Activated T-cell treated with anti-CD3 and anti-CD28 coated beads, Interleukin-2, amount 50 U/mL, for 24 hours (primary cell): Measurements from ENCODE around the gene LRRC45.
"Not testable (repeated sequence)": the region's sequence is repeated elsewhere in the genome, so short reads cannot be mapped to it uniquely, and the experiment has no call there.

Source experiments
- DNase-seq: peaks from one replicate; pipeline ENCODE4 v3.0.0-alpha.2; 2020
- H3K27ac Mint-ChIP-seq: 2 replicates; pipeline ENCODE4 v1.8.0; 2020; ENCODE audit warnings: mild to moderate bottlenecking, mixed read lengths
- H3K27me3 Mint-ChIP-seq: 2 replicates; pipeline ENCODE4 v1.8.0; 2020; ENCODE audit warnings: mixed read lengths
- H3K36me3 Mint-ChIP-seq: 2 replicates; pipeline ENCODE4 v1.8.0; 2020; ENCODE audit warnings: low read depth, mixed read lengths
- H3K4me1 Mint-ChIP-seq: 2 replicates; pipeline ENCODE4 v1.8.0; 2020; ENCODE audit warnings: low read depth, mixed read lengths
- H3K4me3 Mint-ChIP-seq: 2 replicates; pipeline ENCODE4 v1.8.0; 2020; ENCODE audit warnings: mild to moderate bottlenecking, moderate library complexity, mixed read lengths
- H3K9me3 Mint-ChIP-seq: 2 replicates; pipeline ENCODE4 v1.8.0; 2020; ENCODE audit warnings: mixed read lengths

LRRC45 gene

DNA sequence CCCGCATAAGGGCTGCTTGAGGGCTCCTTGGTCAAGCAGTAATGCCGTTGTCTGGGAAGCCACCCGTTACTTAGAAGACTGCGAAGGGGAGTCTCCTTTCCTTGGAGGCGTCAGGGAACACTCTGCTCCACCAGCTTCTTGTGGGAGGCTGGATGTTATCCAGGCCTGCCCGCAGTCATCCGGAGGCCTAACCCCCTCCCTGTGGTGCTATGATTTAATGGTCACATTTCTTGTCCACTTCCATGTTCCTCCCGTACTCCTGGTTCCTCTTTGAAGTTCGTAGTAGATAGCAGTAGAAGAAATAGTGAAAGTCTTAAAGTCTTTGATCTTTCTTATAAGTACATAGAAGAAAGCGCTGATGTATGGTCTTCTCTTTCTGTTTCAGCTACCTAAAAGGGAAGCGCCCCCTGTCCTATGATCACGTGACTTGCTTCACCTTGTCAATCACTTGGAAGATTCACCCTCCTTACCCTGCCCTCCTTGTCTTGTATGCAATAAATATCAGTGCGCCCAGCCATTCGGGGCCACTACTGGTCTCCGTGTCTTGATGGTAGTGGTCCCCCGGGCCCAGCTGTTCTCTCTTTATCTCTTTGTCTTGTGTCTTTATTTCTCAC, 15.8 kb downstream of the LRRC45 start:
- Mint-ChIP-seq H3K4me1 (peaks cover 26% of the 10 kb centered on the region), H3K36me3 (peaks cover 21% of the 10 kb centered on the region)
- H3K27me3 Mint-ChIP-seq, DNase-seq, H3K4me3 Mint-ChIP-seq, H3K27ac Mint-ChIP-seq, H3K9me3 Mint-ChIP-seq: not testable (repeated sequence)

DNA sequence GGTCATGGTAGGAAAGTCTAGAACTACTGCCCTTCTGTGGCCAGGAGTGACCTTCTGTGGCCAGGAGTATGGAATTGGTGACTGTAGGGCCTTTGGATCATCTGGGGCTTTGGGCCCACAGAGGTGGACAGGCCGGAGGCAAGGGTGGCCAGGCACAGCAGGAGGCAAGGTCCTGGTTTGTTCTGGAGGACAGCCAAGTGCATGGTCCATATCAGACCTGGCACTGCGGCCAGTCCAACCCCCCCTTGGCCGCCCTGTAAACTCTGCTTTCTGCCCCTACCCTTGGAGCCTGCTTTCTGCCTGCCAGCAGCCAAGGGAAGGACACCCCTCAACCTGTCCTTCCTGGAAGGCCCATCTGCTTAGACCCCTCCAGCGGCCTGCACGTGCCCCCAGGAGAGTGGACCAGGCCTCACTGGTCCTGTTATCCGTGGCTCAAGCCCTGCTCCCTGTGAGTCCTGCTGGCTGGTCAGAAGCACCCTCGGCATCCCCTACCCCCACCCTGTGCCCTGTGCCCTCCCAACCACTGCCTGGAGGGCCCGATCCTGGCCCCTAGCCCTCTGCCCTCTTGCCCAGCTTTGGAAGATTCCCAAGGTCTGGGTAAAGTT, 16.7 kb downstream of the LRRC45 start:
- H3K4me3 Mint-ChIP-seq, result no peak overlapping the region
- H3K9me3 Mint-ChIP-seq, result no peaks in the 10 kb centered on the region
- H3K27me3 Mint-ChIP-seq, result no peaks in the 10 kb centered on the region
- H3K36me3 Mint-ChIP-seq, result peaks cover 15% of the 10 kb centered on the region
- peaks cover 26% of the 10 kb centered on the region for H3K4me1 Mint-ChIP-seq
- no peak overlapping the region for H3K27ac Mint-ChIP-seq
- no peak for DNase-seq

DNA sequence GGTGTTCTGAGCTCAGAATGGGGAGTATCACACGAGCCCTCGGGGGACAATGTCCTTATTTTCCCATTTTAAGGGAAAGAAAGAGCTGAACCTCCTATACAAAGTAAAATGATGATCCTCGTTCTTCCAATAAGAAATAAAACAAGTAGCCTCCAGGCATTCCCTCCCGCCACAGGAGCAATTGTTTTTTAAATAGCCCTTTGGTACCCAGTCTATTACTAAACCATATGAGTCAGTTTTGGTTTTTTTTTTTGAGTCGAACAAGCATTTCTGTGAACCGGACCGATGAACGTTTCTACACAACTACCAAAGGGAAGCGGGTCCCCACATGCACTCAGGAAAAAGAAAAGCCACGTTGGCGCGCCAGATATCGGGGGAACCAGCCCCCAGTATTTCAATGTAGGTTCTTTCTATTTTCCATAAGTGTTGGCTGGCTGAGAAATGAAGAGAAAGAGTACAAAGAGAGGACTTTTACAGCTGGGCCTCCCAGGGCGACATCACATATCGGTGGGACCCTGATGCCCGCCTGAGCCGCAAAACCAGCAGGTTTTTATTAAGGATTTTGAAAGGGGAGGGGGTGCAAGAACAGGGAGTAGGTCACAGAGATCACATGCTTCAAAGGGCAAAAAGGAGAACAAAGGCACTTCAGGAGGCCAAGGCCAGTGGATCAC, 18.2 kb downstream of the LRRC45 start:
- Mint-ChIP-seq H3K9me3 (no peaks in the 10 kb centered on the region), H3K36me3 (peaks cover 3% of the 10 kb centered on the region)

DNA sequence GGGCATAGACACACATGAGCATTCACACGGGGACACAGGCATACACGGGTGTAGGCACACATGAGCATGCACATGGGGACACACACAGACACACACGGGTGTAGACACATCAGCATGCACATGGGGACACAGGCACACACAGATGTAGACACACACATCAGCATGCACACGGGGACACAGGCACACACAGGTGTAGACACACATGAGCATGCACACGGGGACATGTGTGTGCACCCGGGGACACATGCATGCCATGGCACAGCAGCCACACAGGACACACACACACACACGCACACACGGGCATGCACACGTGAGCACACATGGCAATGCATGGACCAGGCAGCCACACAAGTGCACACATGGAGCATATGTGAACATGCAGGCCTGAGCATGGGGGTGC, 19.5 kb downstream of the LRRC45 start:
- no peak overlapping the region for H3K27ac Mint-ChIP-seq
- H3K4me3 Mint-ChIP-seq, result no peak overlapping the region
- no peak for DNase-seq
- H3K9me3 Mint-ChIP-seq, result no peaks in the 10 kb centered on the region
- peaks cover 14% of the 10 kb centered on the region for H3K4me1 Mint-ChIP-seq
- H3K27me3 Mint-ChIP-seq, result no peaks in the 10 kb centered on the region
- peaks cover 7% of the 10 kb centered on the region for H3K36me3 Mint-ChIP-seq

More for the DNA sequence above, 18.2 kb downstream of the LRRC45 start:
- no peak overlapping the region for H3K4me3 Mint-ChIP-seq
- peaks cover 13% of the 10 kb centered on the region for H3K4me1 Mint-ChIP-seq
- H3K27ac Mint-ChIP-seq, result no peak overlapping the region
- no peak for DNase-seq
- H3K27me3 Mint-ChIP-seq, result no peaks in the 10 kb centered on the region

DNA sequence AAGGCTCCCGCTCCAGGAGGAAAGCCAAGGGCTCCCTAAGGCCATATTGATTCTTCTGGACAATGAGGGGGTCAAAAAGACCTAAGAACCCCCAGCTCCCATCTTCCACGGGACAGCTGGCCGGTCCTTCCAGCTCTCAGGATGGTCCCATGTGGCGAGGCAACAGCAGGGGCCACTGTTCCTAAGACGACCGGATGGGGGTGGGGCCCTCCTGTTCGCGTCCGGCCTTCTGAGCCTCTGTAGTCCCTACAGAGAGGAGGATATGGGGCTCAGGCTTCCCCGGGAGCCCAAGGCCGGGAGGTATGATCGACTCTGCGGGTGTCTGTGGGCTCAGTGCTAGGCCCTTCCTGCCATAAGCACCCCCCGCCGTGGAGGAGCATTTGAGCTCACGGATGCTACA, 20.4 kb downstream of the LRRC45 start:
- Mint-ChIP-seq H3K4me3 (no peak overlapping the region), H3K36me3 (peaks cover 9% of the 10 kb centered on the region), H3K4me1 (peaks cover 9% of the 10 kb centered on the region), H3K27me3 (no peaks in the 10 kb centered on the region), H3K9me3 (no peaks in the 10 kb centered on the region), H3K27ac (no peak overlapping the region)
- no peak for DNase-seq

DNA sequence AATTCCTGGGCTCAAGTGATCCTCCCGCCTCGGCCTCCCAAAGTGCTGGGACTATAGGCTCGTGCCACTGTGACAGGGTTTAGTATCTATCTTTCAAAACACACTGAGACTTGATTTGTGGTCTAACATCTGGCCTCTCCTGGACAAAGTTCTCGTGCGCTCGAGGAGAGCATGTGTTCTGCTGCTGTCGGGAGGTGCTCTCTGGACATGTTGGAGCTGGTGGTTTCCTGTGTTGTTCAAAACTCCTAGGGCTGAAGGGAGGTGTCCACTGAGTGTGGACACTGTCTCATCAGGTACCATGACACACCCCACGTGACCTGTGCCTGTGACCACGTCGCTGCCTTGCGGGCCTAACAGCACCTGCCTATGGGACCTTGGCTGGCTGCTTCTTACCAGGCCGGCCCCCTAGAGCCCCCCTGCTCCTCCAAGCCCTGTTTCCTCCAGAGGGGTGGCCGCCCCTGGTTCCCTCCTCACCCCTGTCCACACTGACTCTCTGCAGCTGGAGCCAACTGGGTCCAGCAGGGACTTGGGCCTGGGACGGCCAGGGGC, 22.9 kb downstream of the LRRC45 start:
- Mint-ChIP-seq H3K27me3 (no peaks in the 10 kb centered on the region), H3K4me3 (no peak overlapping the region), H3K4me1 (peaks cover 14% of the 10 kb centered on the region), H3K27ac (no peak overlapping the region), H3K9me3 (no peaks in the 10 kb centered on the region), H3K36me3 (peaks cover 17% of the 10 kb centered on the region)
- DNase-seq, result no peak

DNA sequence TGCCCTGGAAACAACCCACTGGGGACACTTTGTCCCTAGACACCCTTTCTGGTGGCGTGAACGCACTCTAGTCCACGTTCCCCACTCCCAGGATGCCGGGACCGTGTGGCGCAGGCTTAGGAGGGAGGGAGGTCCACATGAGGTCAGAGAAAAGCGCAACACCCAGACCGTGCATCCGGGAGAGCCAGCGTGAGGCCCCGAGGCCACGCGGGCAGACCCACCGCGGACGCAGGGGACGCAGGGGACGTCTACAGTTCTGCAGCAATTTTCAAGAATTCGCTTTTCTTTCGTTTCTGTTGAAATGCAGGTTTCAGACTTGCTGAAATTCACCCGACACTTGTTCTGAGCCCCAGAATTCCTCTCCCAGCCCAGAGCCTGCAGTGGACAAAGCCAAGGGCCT, 23.8 kb downstream of the LRRC45 start:
- Mint-ChIP-seq H3K27ac (no peak overlapping the region), H3K27me3 (no peaks in the 10 kb centered on the region), H3K4me1 (peaks cover 14% of the 10 kb centered on the region), H3K36me3 (peaks cover 17% of the 10 kb centered on the region), H3K4me3 (no peak overlapping the region), H3K9me3 (no peaks in the 10 kb centered on the region)
- no peak for DNase-seq

DNA sequence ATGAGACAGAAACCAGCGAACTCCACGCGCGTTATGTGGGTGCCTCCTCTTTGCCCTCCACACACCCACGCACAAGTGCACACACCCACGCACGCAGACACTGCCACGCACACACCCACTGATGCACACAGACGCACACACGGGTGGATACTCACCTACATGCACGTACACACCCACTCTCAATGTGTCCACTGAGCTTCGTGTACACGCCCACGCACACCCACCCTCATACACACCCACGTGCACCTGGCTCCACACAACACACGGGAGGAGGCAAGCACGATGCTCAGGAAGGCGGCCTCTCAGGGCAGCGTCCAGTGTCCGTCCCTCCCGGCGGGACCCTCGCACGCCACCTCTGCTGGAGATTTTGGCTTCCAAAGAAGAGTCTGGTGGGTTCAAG, 24.3 kb downstream of the LRRC45 start:
- peaks cover 19% of the 10 kb centered on the region for H3K36me3 Mint-ChIP-seq
- peaks cover 14% of the 10 kb centered on the region for H3K4me1 Mint-ChIP-seq
- no peak for DNase-seq
- no peak overlapping the region for H3K27ac Mint-ChIP-seq
- H3K9me3 Mint-ChIP-seq, result no peaks in the 10 kb centered on the region
- H3K4me3 Mint-ChIP-seq, result no peak overlapping the region
- H3K27me3 Mint-ChIP-seq, result no peaks in the 10 kb centered on the region

DNA sequence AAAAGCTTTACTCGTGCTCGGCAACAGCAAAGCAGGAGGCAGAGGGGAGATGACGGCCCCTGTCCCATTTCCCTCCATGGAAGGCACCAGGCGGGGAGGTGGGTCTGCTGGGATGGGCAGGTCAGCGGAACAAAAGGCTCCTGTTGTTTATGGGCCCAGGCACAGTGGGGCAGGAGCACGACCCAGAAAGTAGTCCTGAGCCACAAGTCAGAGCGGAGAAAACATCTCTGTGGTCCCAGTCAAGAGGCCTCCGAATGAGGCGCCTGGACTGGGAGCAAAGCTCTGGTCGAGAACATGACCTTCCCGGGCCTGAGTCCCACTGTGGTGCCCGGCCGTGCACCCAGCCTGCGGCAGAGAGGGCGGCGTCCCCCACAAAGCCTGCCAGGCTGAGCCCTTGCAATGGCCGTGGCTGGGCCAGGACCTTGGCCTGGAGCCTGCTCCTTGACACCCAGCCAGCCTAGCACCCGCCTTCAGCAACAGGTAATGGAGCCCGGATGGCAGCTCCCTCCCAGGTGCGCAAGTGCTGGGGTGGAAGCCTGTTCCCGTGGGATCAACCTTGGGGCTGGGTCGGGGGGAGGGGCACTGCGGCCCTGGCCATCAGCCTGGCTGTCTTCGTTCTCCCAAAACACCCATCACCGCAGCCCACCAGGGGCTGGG, 24.9 kb downstream of the LRRC45 start:
- Mint-ChIP-seq H3K4me1 (peaks cover 18% of the 10 kb centered on the region), H3K9me3 (no peaks in the 10 kb centered on the region), H3K4me3 (no peak overlapping the region), H3K27ac (no peak overlapping the region), H3K27me3 (no peaks in the 10 kb centered on the region), H3K36me3 (peaks cover 19% of the 10 kb centered on the region)
- DNase-seq, result no peak

DNA sequence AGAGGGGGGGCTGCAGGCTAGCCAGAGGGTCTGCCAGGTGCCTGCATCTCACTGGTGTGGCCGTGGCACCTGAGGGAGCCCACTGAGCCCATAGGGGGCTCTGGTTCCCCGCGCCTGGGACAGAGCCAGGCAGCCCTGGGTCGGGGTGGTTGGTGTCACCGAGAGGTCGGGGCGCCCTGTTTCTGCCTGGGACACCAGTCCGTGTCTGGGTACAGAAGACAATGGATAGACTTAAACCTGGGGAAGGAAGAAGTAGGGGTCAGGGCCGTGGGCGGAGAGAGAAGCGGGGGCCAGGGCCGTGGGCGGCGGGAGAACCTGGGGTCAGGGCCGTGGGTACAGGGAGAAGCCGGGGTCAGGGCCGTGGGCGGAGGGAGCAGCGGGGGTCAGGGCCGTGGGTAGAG, 25.5 kb downstream of the LRRC45 start:
- Mint-ChIP-seq H3K4me3 (no peak overlapping the region), H3K27ac (no peak overlapping the region), H3K9me3 (no peaks in the 10 kb centered on the region), H3K4me1 (peaks cover 24% of the 10 kb centered on the region), H3K27me3 (no peaks in the 10 kb centered on the region), H3K36me3 (peaks cover 22% of the 10 kb centered on the region)
- DNase-seq, result no peak

DNA sequence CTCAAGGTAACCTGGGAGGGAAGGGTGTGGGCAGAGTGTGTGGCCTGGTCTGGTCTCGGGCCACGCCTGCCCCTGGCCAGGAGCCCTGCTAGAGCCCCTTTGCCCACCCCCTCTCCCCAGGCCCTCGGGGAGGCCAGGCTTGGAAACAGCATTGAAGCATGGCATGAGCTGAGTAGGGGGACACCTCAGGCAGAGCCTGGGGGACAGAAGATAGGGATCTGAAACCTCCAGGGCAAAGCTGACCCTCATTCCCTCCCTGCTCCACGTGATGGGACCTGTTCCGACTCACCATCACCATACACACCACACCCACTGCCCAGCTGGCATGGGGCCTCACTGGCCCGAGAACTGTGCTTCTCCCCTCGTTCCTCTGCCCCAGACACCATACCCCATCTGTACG, 26.0 kb downstream of the LRRC45 start:
- DNase-seq, result no peak
- Mint-ChIP-seq H3K4me3 (no peak overlapping the region), H3K27ac (no peak overlapping the region), H3K36me3 (peaks cover 27% of the 10 kb centered on the region), H3K4me1 (peaks cover 26% of the 10 kb centered on the region), H3K9me3 (no peaks in the 10 kb centered on the region), H3K27me3 (no peaks in the 10 kb centered on the region)

DNA sequence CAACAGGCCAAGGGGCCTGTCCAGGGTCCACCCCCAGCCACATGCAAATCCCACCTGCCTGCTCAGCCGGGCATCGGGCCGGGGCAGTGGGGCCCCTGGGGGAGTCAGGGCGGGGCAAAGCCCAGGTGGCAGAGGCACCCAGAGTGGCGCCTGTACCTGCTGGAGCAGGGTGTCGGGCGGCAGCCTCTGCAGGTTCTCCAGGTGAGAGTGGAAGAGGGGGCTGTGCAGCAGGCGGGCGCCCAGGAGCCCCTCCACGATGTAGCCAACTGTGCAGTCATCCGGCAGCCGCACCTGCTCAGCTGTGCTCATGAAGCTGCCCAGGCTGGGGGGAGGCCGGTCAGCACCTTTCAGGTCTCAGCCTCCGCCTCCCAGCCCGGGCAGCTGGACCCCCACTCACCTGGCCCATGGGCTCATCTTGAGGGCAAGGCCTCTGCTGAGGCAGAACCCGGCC, 26.4 kb downstream of the LRRC45 start:
- Mint-ChIP-seq H3K36me3 (peaks cover 32% of the 10 kb centered on the region), H3K4me1 (peaks cover 26% of the 10 kb centered on the region), H3K27me3 (no peaks in the 10 kb centered on the region), H3K9me3 (no peaks in the 10 kb centered on the region), H3K27ac (no peak overlapping the region), H3K4me3 (peak overlapping the region; percentile 86)
- no peak for DNase-seq

DNA sequence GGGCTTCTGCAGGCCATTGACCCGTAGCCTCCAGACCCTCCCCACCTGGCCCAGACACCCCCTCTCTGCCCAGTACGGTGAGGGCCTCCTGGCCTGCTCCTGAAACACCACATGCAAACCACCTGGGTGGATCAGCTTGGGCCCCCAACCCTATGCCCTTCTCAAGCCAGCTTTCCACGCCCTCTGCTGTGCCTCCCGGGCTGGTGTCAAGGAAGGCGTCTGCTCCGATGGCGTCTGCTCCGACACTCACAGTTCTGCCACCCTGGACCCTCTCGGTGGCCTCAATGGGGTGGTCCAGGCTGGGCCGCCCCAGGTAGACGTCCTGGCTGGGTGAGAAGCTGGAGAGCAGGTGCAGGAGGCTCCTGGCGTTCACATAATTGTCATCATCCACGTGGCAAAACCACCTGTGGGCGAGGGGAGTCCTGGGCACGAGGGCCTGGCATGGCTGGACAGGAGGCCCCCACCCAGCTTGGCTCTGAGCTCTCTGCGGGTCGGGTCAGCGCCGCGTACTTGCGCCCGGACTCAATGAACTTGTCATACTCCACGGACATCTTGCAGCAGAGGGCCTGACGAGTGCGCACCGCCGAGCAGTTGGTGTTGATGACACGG, 27.2 kb downstream of the LRRC45 start:
- DNase-seq, result no peak
- Mint-ChIP-seq H3K36me3 (peaks cover 39% of the 10 kb centered on the region), H3K27me3 (no peaks in the 10 kb centered on the region), H3K4me1 (peaks cover 28% of the 10 kb centered on the region), H3K4me3 (peak overlapping the region; percentile 86), H3K9me3 (no peaks in the 10 kb centered on the region), H3K27ac (peak overlapping the region; percentile 89)
